HPDE6-E6E7 (cell line): ENCODE data around the gene GLI1.
"Not testable (repeated sequence)": the region's sequence is repeated elsewhere in the genome, so short reads cannot be mapped to it uniquely, and the experiment has no call there.

Experiments
- DNase-seq: peaks from one replicate; pipeline ENCODE4 v3.0.0; 2011; ENCODE audit warnings: missing footprints; ENCODE audit errors: extremely low spot score

Gene GLI1

GRCh38 chr12:57496822-57497221, 37.2 kb downstream of the GLI1 start:
- no peak for DNase-seq

GRCh38 chr12:57497223-57498131, 37.9 kb downstream of the GLI1 start:
- DNase-seq = no peak

GRCh38 chr12:57498132-57498502, 38.5 kb downstream of the GLI1 start:
- no peak for DNase-seq

GRCh38 chr12:57498571-57498970, 39.0 kb downstream of the GLI1 start:
- no peak for DNase-seq

GRCh38 chr12:57500213-57500612, 40.6 kb downstream of the GLI1 start:
- no peak for DNase-seq

- DNase-seq = not testable (repeated sequence)
Observed at GRCh38 chr12:57502311-57502969, 42.9 kb downstream of the GLI1 start.

GRCh38 chr12:57506541-57506940, 47.0 kb downstream of the GLI1 start:
- not testable (repeated sequence) for DNase-seq

- not testable (repeated sequence) for DNase-seq
Observed at GRCh38 chr12:57507796-57508195, 48.2 kb downstream of the GLI1 start.

- no peak for DNase-seq
Observed at GRCh38 chr12:57511161-57511560, 51.6 kb downstream of the GLI1 start.

GRCh38 chr12:57511588-57512325, 52.2 kb downstream of the GLI1 start:
- no peak for DNase-seq

GRCh38 chr12:57512665-57513064, 53.1 kb downstream of the GLI1 start:
- DNase-seq = no peak

GRCh38 chr12:57513266-57513665, 53.7 kb downstream of the GLI1 start:
- no peak for DNase-seq

GRCh38 chr12:57513677-57514076, 54.1 kb downstream of the GLI1 start:
- DNase-seq = not testable (repeated sequence)

GRCh38 chr12:57514246-57514645, 54.7 kb downstream of the GLI1 start:
- not testable (repeated sequence) for DNase-seq

GRCh38 chr12:57514720-57515407, 55.3 kb downstream of the GLI1 start:
- no peak for DNase-seq

- DNase-seq = no peak
Observed at GRCh38 chr12:57515408-57515933, 55.9 kb downstream of the GLI1 start.

- no peak for DNase-seq
Observed at GRCh38 chr12:57515934-57516541, 56.5 kb downstream of the GLI1 start.

GRCh38 chr12:57516617-57517153, 57.1 kb downstream of the GLI1 start:
- no peak for DNase-seq

GRCh38 chr12:57517187-57517586, 57.6 kb downstream of the GLI1 start:
- no peak for DNase-seq

- DNase-seq = not testable (repeated sequence)
Observed at GRCh38 chr12:57517718-57518117, 58.1 kb downstream of the GLI1 start.
